Panc1 (cell line): ENCODE data around the gene IFFO2. TPM values are rescaled to one million over a fixed set of nuclear protein-coding genes. Genes with fewer than 3 reads are reported as not detected.

Source experiments
- ATAC-seq: fragments of 200-7000 bp; cut with Tn5 transposase; 2 replicates; pipeline ENCODE4 v1.9.1; 2020; ENCODE audit warnings: mild to moderate bottlenecking, moderate library complexity
- BruUV-seq: library from RNA; stranded (reverse); fragments of 400-500 nt; replicated peaks from 2 replicates; lab custom pipeline; 2021; lab: Mats Ljungman, UMichigan
- CTCF ChIA-PET: fragments of 300-600 bp; sonication (Branson Sonifier 250); formaldehyde crosslinking; loops from one replicate; lab custom pipeline; 2022; ENCODE audit warnings: antibody characterized with exemption; lab: Charles Lee
- POLR2A ChIA-PET: fragments of 300-600 bp; sonication (Branson Sonifier 250); formaldehyde crosslinking; loops from one replicate; lab custom pipeline; 2022; ENCODE audit warnings: antibody characterized with exemption; lab: Charles Lee
- DNase-seq: peaks from one replicate; pipeline ENCODE4 v3.0.0-alpha.2; 2010; ENCODE audit warnings: low read depth, low spot score
- H3K27ac ChIP-seq: 2 replicates; pipeline ENCODE4 v1.5.1; 2011; ENCODE audit warnings: mild to moderate bottlenecking, low read length, inconsistent platforms
- H3K27me3 ChIP-seq: fragments of 200-500 bp; sonication (Bioruptor generic); 2 replicates; pipeline ENCODE4 v1.6.0; 2014; ENCODE audit warnings: low read length, inconsistent platforms; ENCODE audit not compliant: control insufficient read depth, insufficient read depth
- H3K36me3 ChIP-seq: fragments of 200-500 bp; sonication (Bioruptor generic); 2 replicates; pipeline ENCODE4 v1.5.1; 2014; ENCODE audit warnings: inconsistent platforms, mild to moderate bottlenecking, low read length, moderate library complexity; ENCODE audit not compliant: control insufficient read depth, insufficient read depth
- H3K4me1 ChIP-seq: 2 replicates; pipeline ENCODE4 v1.5.1; 2011; ENCODE audit warnings: inconsistent platforms, mild to moderate bottlenecking, low read length, moderate library complexity; ENCODE audit not compliant: control insufficient read depth, insufficient read depth
- H3K4me3 ChIP-seq, 2 experiments: 2 replicates each; pipeline ENCODE4 v1.5.1; 2011 to 2012; ENCODE audit warnings: low read depth in 2 of 2, low read length in 2 of 2, mild to moderate bottlenecking in 2 of 2, inconsistent platforms in 1 of 2, moderate library complexity in 1 of 2
- H3K9me3 ChIP-seq: fragments of 200-500 bp; sonication (Bioruptor generic); 2 replicates; pipeline ENCODE4 v1.5.1; 2014; ENCODE audit warnings: low read depth, mild to moderate bottlenecking, inconsistent platforms, low read length, moderate library complexity; ENCODE audit not compliant: control insufficient read depth, insufficient read depth
- CTCF ChIP-seq: fragments of 450-650 bp; IDR thresholded peaks from 2 replicates; pipeline ENCODE4 v1.5.1; 2017; ENCODE audit warnings: mild to moderate bottlenecking
- POLR2AphosphoS5 ChIP-seq: IDR thresholded peaks from 2 replicates; pipeline ENCODE4 v1.6.1; 2012; ENCODE audit warnings: mild to moderate bottlenecking, low read depth, low read length, moderate library complexity
- REST ChIP-seq, 2 experiments: IDR thresholded peaks; 2 replicates each; pipeline ENCODE4 v1.6.1; 2011 to 2012; ENCODE audit warnings: low read depth in 2 of 2, control low read depth in 1 of 2, low read length in 1 of 2, mild to moderate bottlenecking in 1 of 2, moderate library complexity in 1 of 2; ENCODE audit not compliant: insufficient read depth in 1 of 2
- SIN3A ChIP-seq: IDR thresholded peaks from 2 replicates; pipeline ENCODE4 v1.6.1; 2012; ENCODE audit warnings: low read depth, mild to moderate bottlenecking, low read length, moderate library complexity, borderline replicate concordance; ENCODE audit not compliant: insufficient read depth
- TCF7L2 ChIP-seq: IDR thresholded peaks from 2 replicates; pipeline ENCODE4 v1.6.1; 2011; ENCODE audit warnings: mild to moderate bottlenecking, low read depth, low read length, inconsistent platforms
- in situ Hi-C: cut with HindIII; loops from 2 replicates; pipeline ENCODE4 v1.10.0; 2016; ENCODE audit warnings: low sequenced_read_pairs, low pct_unique_long_range_greater_than_20kb
- intact Hi-C: fragments of 100-400 bp; cut with micrococcal nuclease; formaldehyde crosslinking; loops from one replicate; pipeline ENCODE4 v1.10.0; 2022; ENCODE audit not compliant: unreplicated experiment
- total RNA-seq: library from RNA; stranded (reverse); gene quantifications from one replicate; pipeline ENCODE4 v1.2.1, GENCODE V29; 2021; ENCODE audit not compliant: unreplicated experiment

The IFFO2 gene
- total RNA-seq, 1 experiment from 2014 or later = 59.4 TPM

- Histone ChIP-seq H3K4me1 (peaks cover 62% of the 10 kb centered on the region), H3K27me3 (no peaks in the 10 kb centered on the region), H3K4me3 (peak overlapping the region; percentile 71 to 85), H3K27ac (peak overlapping the region; percentile 89), H3K36me3 (no peaks in the 10 kb centered on the region), H3K9me3 (no peaks in the 10 kb centered on the region)
- intact Hi-C loops = loop anchor here (5.0 to 10.0 kb wide), 3 partner anchors 40 to 123 kb away; no protein-coding TSS in a partner anchor
- no peak for TF ChIP-seq TCF7L2
- TF ChIP-seq POLR2AphosphoS5 = no peak
- no peak for TF ChIP-seq REST (IDR thresholded peaks at IDR 0.05; ENCODE audit: insufficient read depth in 1 of 2, low read depth in 2 of 2, low read length in 1 of 2)
- TF ChIP-seq CTCF = no peak
- TF ChIP-seq SIN3A = no peak
- DNase-seq (no peak), ATAC-seq (no peak)
- no TSS peak for BruUV-seq
- ChIA-PET POLR2A (no interaction called here), CTCF (interaction anchor here (1.0 kb wide), 1 partner anchor 39 kb away, joined by 3 read pairs; no protein-coding TSS in a partner anchor)
- in situ Hi-C loops = no loop called here
Observed at GRCh38 chr1:18951818-18952391, 4.6 kb downstream of the IFFO2 start.

- POLR2A ChIA-PET = no interaction called here
- peak overlapping the region; percentile 89 for H3K27ac ChIP-seq
Observed at GRCh38 chr1:18951416-18951815, 5.1 kb downstream of the IFFO2 start.

More at GRCh38 chr1:18951416-18951815, 5.1 kb downstream of the IFFO2 start:
- no peaks in the 10 kb centered on the region for H3K9me3 ChIP-seq
- in situ Hi-C loops (no loop called here), intact Hi-C loops (loop anchor here (5.0 to 10.0 kb wide), 3 partner anchors 39 to 123 kb away; no protein-coding TSS in a partner anchor)
- no peaks in the 10 kb centered on the region for H3K27me3 ChIP-seq
- BruUV-seq = no TSS peak
- no peak for TF ChIP-seq SIN3A
- no peak for TF ChIP-seq TCF7L2
- no peak for TF ChIP-seq REST (IDR thresholded peaks at IDR 0.05; ENCODE audit: insufficient read depth in 1 of 2, low read depth in 2 of 2, low read length in 1 of 2)
- TF ChIP-seq POLR2AphosphoS5 = no peak
- no peak for TF ChIP-seq CTCF
- H3K4me3 ChIP-seq = peak overlapping the region; percentile 71 to 85
- H3K36me3 ChIP-seq = no peaks in the 10 kb centered on the region
- DNase-seq = no peak
- no peak for ATAC-seq
- peaks cover 67% of the 10 kb centered on the region for H3K4me1 ChIP-seq
- CTCF ChIA-PET = interaction anchor here (1.0 kb wide), 1 partner anchor 38 kb away, joined by 3 read pairs; no protein-coding TSS in a partner anchor
